Endometrial microvascular endothelial cells (primary cell): Measurements from ENCODE around the gene SH3GL3. TPM values are rescaled to one million over a fixed set of nuclear protein-coding genes. Genes with fewer than 3 reads are reported as not detected.

Experiments
- in situ Hi-C: cut with HindIII; loops from 2 replicates; pipeline ENCODE4 v1.10.0; 2017; ENCODE audit warnings: low sequenced_read_pairs, low pct_unique_long_range_greater_than_20kb; ENCODE audit errors: inconsistent ontology term
- total RNA-seq: library from RNA; depleted of rRNA; stranded (reverse); fragments of >200 nt; gene quantifications from one replicate; pipeline ENCODE4 v1.2.3, GENCODE V29; 2015; ENCODE audit errors: inconsistent ontology term

Gene SH3GL3
- total RNA-seq, 1 donor from 2014 or later: not detected

DNA sequence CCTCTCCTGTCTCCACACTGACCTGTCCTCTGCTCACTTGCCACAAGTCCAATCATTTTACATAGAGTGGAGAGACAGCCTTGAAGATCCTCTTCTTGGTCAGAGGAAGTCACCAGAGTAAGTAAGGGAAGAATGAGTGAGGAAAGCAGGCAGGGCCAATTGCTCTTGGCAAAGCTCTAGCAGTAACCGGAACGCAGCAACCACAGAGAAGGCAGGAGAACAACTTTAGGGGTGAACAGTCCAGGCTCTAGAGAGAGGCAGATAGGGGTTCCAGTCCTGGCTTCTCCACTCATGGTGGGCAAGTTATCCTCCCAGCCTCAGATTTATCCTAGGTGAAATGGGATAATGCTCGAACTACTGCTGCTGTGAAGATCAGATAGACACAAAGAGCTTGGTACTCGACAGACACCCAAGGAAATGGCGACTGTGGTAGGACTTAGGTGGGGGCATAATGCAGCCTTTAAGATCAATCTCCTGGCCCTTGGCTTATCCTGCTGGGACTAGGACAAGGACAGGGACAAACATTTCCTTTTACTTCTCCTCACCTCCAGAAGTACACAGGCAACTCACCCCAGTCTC is 205.6 kb downstream of the SH3GL3 start:
- in situ Hi-C loops: no loop called here

DNA sequence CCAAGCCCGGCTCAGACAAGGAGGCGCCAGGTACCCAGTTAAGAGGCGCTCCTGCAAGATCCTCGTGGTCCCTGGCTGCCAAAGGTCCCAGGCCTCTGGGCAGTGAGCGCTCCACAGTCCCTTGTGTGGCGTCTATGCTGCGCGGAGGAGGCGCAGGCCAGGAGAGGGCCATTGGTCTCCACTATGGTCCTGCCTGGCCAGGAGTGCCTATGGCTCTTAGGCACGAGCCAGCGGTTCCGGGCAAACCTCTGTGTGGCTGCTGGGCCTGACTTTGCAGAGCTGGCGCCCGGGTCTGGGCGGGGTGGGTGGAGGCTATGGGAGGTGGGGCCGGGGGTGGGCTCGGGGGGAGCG is 206.1 kb downstream of the SH3GL3 start:
- in situ Hi-C loops: no loop called here

DNA sequence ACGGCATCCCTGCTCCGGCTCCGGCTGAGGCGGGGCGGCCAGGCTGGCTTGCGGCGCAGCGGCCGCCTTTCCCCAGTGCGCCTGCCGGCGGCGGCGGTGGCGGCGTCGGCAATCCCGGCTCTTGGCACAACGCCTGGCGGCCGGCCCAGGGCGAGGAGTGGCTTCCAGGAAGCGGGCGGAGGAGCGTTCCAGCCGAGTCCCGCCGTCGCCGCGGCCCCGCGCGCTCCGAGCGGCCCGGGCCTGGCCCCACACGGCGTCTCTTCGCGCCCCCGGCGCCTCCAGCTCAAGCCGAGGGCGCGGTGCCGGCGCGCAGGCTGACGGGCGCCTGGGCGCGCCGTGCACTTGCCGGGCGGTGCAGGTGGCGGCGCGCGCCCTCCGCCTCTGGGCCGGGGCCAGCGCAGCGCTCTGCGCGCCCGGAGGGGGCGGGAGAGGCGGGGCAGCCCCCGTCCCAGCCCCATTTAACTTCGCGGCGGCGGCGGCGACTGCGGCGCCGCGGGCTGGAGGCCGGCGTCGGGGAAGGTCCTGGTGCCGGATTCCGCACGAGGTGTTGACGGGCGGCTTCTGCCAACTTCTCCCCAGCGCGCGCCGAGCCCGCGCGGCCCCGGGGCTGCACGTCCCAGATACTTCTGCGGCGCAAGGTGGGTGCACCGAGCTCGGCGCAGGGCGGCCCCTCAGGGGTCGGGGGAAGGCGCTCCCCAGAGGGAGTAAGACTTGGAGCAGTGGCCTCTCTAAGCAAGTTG is 206.7 kb downstream of the SH3GL3 start, which contains the start of gene ADAMTSL3:
Gene ADAMTSL3, plus strand, starts transcription at position 485 of the 740 bp plus-strand sequence. CDS start 1,639 bp downstream, outside the sequence.
- in situ Hi-C loops: no loop called here

DNA sequence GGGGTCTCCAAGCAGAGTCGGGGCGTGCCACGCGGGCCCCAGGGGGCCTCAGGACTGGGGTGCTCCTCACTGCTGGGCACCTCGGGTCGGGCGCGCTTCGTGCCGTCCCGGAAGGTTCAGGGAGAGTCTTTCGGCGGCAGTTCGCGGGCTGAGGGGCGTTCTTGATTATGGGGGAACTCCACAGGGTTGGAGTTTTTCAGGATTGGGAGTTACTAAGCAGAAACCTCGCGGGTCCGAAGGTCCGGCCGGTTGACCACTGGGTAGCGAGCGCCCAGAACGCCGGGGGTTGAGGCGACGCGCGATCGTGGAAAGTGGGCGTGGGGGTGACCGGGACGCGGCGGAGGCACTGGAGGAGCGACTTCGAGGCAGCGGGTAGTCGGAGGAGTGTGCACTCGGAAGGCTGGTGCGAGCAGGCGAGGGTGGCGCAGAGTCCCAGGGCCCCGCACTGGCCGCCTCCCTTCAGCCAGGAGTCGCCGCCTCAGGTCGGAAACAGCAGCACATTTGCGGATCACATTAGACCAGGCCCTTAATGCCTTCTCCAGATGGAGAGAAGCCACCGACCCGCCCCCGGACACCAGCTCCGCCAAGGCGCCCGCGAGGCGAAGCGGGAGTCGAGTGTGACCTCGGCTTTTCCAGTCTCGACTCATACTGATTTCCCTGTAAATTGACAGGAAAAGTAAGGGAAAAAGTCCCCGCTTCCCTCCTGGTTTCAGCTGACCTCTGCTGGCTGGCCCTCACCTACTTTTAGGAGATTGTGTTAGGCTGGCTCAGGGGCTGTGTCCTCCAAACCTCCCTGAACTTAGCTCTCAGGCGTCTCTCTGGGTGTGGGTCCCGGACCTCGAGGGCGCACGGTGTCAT is 207.5 kb downstream of the SH3GL3 start:
- in situ Hi-C loops: no loop called here

DNA sequence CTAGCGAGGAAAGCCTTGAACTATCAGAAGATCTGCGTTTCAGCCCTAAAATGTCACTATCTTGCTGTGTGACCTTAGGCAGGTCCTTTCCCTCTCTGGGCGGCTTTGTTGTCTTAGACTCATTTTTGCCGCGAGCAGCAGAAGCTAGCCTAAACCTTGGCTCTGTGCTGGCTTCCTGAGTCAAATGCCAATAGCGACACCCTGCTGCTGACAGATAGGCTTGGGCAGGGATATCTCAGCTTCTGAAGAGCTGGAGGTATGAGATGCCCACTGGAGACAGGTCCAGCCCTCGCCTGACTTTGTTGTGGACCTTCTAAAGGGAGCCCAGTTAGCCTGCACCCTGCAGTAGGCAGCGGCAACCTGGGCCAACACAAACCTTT is 208.1 kb downstream of the SH3GL3 start:
- in situ Hi-C loops: no loop called here

DNA sequence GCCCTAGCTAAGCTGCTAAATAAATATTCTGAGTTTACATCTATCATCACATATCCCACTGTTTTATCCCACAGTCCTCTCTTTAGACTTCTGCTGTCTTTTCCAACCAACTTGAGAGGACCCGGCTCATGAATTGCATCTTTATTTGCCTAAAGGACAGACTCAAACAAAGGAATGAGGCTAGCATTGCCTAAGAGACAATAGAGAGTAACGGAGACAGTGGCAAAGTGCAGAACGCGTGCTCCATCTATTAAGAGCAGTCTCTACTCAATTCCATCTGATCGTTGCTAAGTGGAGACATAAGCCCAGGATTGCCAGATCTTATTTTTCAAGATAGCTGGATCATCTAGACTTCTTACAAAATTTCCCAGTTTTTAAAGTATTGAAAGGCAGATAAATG is 209.1 kb downstream of the SH3GL3 start:
- in situ Hi-C loops: no loop called here

DNA sequence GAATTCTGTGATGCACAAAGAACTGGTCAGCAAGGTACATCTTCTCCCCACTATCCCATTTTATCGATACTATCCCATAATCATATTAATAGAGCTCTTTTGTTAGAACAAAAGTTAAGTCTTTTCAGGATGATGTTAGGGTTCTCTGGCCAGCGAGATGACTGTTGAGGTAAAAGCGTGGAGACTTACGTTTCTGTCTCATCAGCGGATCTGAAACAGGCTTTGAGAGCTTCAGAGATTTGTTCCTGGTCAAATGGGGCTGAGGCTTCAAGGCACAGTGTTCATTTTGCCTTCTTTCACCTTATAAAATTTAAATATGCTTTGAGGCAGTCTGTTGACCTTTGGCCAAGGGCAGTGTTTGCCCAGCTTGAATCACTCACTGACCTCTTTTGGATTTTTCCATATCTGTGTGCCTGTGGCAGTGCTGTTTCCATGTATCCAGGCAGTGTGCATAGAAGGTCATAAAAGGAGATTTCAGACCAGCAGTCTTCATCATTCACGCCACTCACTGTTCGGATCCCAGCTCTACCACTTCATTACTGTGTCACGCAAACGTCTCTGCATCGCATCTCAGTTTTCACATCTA is 209.9 kb downstream of the SH3GL3 start:
- in situ Hi-C loops: no loop called here

DNA sequence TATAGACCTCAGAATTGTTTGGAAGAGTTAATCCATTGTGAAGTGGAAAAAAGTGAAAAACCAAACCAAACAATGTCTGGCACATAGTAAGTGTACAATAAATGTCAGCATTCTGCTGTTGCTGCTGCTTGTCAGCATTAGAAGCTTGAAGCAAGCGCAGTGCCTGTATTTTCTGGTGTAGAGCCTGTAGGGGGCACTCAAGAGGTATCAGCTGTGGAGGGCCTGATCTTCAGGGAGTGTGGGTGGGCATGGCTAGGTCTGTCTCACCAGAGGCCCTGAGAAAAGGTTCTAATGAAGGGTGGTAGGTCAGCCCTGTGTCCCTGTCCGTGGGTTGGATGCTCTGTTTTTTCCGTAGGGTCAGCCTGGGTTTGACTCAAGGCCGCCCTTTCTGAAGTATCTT is 210.4 kb downstream of the SH3GL3 start:
- in situ Hi-C loops: no loop called here

DNA sequence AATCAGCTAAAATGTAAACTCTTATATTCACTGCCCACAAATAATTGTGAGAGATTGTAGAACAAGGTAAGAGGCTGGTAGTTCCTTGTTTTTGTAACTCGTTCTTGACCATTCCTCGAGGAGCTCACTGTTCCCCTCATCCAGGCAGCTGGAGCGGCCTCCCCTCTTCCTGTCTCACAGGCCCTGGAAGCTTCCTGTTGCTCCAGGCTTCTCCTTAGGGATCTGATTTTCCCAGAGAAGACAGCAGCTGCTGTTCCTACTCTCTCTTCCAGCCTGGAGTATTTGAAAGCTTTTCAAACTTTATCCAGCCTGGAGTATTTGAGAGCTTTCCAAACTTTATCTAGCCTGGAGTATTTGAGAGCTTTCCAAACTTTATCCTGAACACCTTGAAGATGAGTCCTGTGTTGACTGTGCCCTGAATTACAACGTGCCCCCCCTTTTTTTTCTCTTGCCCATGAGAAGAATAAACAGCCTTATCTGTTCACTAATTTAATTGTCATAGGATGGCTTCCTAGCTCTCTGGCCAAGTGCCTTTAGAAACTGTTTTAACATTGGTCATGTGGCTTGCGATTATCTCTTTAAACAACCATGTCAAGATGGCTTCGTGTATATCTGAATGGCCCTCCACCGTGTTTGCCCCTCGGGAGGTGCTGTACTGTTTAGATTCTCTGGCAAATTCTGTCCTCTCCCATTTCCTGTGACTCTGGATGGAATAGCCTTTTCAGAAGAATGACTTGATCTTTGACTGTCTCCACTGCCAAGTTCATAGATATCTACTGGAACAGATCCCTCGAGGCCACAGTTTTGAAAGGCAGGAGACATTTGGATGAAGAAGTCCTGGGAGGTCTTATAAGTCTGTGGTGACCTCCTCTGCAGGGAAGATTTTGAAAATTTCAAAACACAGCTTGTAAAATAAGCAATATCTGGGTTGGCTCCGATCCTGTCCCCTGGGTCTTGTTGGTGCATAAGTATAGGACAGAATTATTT is 211.6 kb downstream of the SH3GL3 start:
- in situ Hi-C loops: no loop called here

DNA sequence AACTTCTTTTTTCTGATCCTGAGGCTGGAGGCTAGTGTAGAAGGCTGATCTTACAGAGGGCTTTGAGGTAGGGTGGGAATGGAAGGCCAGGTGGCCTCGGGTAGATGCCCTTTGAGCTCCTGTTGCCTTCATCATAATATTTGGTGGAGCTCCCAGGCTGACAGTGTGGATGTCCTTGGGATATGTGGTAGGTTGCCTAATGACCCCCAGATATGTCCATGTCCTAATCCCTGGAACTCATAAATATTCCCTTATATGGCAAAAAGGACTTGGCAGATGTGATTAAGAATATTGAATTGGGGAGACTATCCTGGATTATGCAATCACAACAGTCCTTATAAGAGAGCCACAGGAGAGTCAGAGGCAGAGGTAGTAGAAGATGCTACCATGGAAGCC is 212.3 kb downstream of the SH3GL3 start:
- in situ Hi-C loops: no loop called here

DNA sequence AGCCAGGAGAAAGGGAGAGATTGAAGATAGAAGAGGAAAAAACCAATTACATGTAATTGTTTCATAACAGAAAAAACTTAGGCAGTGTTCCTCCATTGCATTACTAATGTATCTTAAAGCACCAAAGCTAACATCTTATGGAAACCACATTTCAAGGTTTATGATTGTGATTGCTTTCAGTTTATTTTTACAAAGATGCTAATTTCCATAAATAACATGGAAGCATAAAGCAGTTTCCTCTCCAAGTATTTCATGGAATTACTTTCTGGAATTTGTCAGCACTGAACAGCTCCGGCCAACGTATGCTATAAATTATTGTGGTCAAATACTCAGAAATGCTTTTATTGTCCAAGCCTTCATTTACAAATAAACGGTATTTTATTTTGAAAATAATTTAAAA is 218.3 kb downstream of the SH3GL3 start:
- in situ Hi-C loops: no loop called here

Other genes starting within 250 kb of the SH3GL3 start
- gene HDGFL3, start 239.5 kb upstream of the SH3GL3 start, total RNA-seq: 38.4 TPM
- gene BNC1, start 162.7 kb upstream of the SH3GL3 start, total RNA-seq: 3.3 TPM
- gene ADAMTSL3, start 206.8 kb downstream of the SH3GL3 start, total RNA-seq: not detected